Nephron progenitor cell (in vitro differentiated cells): Measurements from ENCODE around the gene WWTR1.

Source experiments
- DNase-seq: peaks from one replicate; pipeline ENCODE4 v3.0.0; 2021
- H3K27ac Mint-ChIP-seq: 2 replicates; pipeline ENCODE4 v1.8.0; 2021; ENCODE audit warnings: mild to moderate bottlenecking, moderate library complexity, mixed read lengths
- H3K27me3 Mint-ChIP-seq: 2 replicates; pipeline ENCODE4 v1.8.0; 2021; ENCODE audit warnings: mild to moderate bottlenecking, low read depth, mixed read lengths; ENCODE audit not compliant: poor library complexity
- H3K36me3 Mint-ChIP-seq: 2 replicates; pipeline ENCODE4 v1.8.0; 2021; ENCODE audit warnings: low read depth, mixed read lengths
- H3K4me1 Mint-ChIP-seq: 2 replicates; pipeline ENCODE4 v1.8.0; 2021; ENCODE audit warnings: mixed read lengths
- H3K4me3 Mint-ChIP-seq: 2 replicates; pipeline ENCODE4 v1.8.0; 2021; ENCODE audit warnings: mild to moderate bottlenecking, moderate library complexity, mixed read lengths
- H3K9me3 Mint-ChIP-seq: 2 replicates; pipeline ENCODE4 v1.8.0; 2021; ENCODE audit warnings: mild to moderate bottlenecking, moderate library complexity, mixed read lengths
- CTCF ChIP-seq: fragments of 200-600 bp; sonication (generic); IDR thresholded peaks from 2 replicates; pipeline ENCODE4 v1.5.0; 2021; ENCODE audit warnings: antibody characterized with exemption

WWTR1 gene

GRCh38 chr3:149643963-149644362, 13.9 kb downstream of the WWTR1 start:
- no peak for TF ChIP-seq CTCF
- DNase-seq: no peak
- Mint-ChIP-seq H3K36me3 (peaks cover 69% of the 10 kb centered on the region), H3K27ac (peak overlapping the region; percentile 5), H3K4me1 (peaks cover 26% of the 10 kb centered on the region), H3K4me3 (no peak overlapping the region), H3K9me3 (no peaks in the 10 kb centered on the region), H3K27me3 (no peaks in the 10 kb centered on the region)

- H3K4me3 Mint-ChIP-seq: no peak overlapping the region
- no peak for DNase-seq
- no peak overlapping the region for H3K27ac Mint-ChIP-seq
- H3K27me3 Mint-ChIP-seq: no peaks in the 10 kb centered on the region
- no peak for TF ChIP-seq CTCF
- peaks cover 69% of the 10 kb centered on the region for H3K36me3 Mint-ChIP-seq
- H3K4me1 Mint-ChIP-seq: peaks cover 27% of the 10 kb centered on the region
- no peaks in the 10 kb centered on the region for H3K9me3 Mint-ChIP-seq
Observed at GRCh38 chr3:149643482-149643798, 14.4 kb downstream of the WWTR1 start.

- TF ChIP-seq CTCF: no peak
- Mint-ChIP-seq H3K4me1 (peaks cover 29% of the 10 kb centered on the region), H3K36me3 (peaks cover 50% of the 10 kb centered on the region), H3K4me3 (no peak overlapping the region), H3K27me3 (no peaks in the 10 kb centered on the region), H3K27ac (no peak overlapping the region), H3K9me3 (no peaks in the 10 kb centered on the region)
- DNase-seq: no peak
Observed at GRCh38 chr3:149640976-149641728, 16.7 kb downstream of the WWTR1 start.

GRCh38 chr3:149639093-149639486, 18.7 kb downstream of the WWTR1 start:
- Mint-ChIP-seq H3K27ac (no peak overlapping the region), H3K4me3 (no peak overlapping the region)

GRCh38 chr3:149638228-149639092, 19.4 kb downstream of the WWTR1 start:
- TF ChIP-seq CTCF: no peak
- Mint-ChIP-seq H3K27me3 (no peaks in the 10 kb centered on the region), H3K4me3 (no peak overlapping the region), H3K9me3 (no peaks in the 10 kb centered on the region), H3K27ac (peak overlapping the region; percentile 3), H3K36me3 (peaks cover 50% of the 10 kb centered on the region), H3K4me1 (peaks cover 32% of the 10 kb centered on the region)
- DNase-seq: no peak

More at GRCh38 chr3:149639093-149639486, 18.7 kb downstream of the WWTR1 start:
- Mint-ChIP-seq H3K4me1 (peaks cover 38% of the 10 kb centered on the region), H3K36me3 (peaks cover 50% of the 10 kb centered on the region), H3K27me3 (no peaks in the 10 kb centered on the region), H3K9me3 (no peaks in the 10 kb centered on the region)
- DNase-seq: no peak
- TF ChIP-seq CTCF: no peak
